AG10803 (cell line): ENCODE measurements around the gene PLAGL2.

Experiments
- DNase-seq: peaks from one replicate; pipeline ENCODE4 v3.0.0; 2010; ENCODE audit warnings: low read depth
- H3K4me3 ChIP-seq: 2 replicates; pipeline ENCODE4 v1.5.1; 2011; ENCODE audit warnings: mild to moderate bottlenecking, low read length, control low read depth
- CTCF ChIP-seq: conservative IDR thresholded peaks from 2 replicates; pipeline ENCODE4 v1.5.1; 2011; ENCODE audit warnings: mild to moderate bottlenecking, low read length, control low read depth, inconsistent platforms

PLAGL2 gene

DNA sequence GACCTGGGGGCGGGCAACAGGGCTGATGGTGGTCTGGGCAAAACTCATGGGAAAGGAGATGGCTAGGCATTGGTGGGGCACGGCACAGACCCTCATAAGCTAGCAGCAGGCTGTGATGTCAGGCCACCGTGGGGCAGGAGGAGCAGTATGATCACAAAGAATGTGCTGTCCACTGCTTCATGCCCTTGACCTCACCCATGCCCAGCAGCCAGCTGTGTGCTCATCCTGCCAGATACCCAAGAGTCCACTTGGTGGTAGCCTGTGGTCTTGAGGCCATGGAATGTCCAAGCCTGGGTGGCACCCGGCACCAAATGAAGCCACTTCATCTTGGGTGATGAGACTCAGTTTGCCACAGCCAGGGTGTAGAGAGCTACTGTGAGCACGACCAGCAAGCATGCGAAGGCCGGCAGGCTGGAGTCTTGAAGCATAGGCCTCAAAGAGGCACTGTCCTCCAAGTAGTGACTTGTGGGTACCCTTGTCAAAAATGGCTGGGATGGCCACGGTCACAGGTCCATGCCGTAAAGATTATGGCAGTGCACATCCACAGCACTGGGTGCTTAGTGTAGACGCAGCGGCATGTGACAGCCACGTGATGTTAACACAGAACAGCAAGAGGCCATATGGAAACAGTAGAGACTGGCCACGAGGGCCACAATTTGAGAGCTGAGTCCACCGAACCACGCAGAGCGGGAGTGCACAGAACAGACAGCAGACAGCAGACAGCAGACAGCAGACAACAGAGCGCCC is 19.0 kb downstream of the PLAGL2 start:
- no peak overlapping the region for H3K4me3 ChIP-seq
- TF ChIP-seq CTCF, result no peak
- DNase-seq, result no peak

- no peak for DNase-seq
- no peak overlapping the region for H3K4me3 ChIP-seq
- no peak for TF ChIP-seq CTCF
These were observed 21.0 kb downstream of the PLAGL2 start for GRCh38 chr20:32186506-32186905.

DNA sequence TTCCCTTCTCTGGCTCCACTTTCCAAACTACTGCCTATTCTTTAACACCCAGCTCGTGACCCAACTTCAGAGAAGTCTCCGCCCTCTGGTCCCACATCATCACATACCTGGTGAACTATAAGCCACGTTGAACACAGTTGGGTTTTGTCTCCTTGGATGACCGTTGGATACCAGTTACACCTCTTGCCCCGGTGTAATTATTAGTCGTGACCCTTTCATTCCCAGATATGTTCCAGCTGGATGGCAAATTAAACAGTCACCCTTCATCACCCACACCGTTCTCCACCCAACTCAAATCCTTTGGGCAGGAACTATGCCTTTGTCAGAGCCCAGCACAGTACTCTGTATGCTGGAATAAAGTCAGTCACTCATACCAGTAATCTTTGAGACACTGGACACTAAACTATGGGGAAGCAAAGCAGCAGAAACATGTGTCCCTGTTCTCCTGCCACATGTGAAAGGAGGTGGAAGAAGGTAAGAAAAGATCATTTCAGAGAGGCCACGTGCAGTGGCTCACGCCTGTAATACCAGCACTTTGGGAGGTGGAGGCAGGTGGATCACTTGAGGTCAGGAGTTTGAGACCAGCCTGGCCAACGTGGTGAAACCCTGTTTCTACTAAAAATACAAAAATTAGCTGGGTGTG is 22.5 kb downstream of the PLAGL2 start:
- no peak overlapping the region for H3K4me3 ChIP-seq
- no peak for TF ChIP-seq CTCF
- no peak for DNase-seq

GRCh38 chr20:32183947-32184635 is 23.5 kb downstream of the PLAGL2 start:
- TF ChIP-seq CTCF, result no peak
- DNase-seq, result no peak
- no peak overlapping the region for H3K4me3 ChIP-seq

DNA sequence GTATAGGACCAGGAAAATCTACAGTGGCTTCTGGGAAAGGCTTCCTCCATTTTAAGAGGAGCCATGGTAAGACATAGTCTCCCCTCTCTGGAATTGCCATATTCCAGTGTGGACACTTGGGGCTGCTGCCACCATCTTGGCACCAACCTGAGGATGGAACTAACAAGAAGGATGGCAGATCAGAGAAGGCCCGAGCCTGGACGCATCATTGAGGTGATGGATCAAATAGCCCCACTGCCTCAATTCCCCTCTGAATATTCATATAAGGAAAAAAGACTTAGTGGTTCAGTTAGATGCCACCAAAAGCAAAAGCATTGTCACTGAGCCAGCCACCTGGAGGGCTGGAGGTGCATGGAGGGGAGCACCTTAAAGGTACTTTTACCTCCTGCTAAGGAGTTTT is 25.9 kb downstream of the PLAGL2 start:
- no peak for TF ChIP-seq CTCF
- no peak overlapping the region for H3K4me3 ChIP-seq
- no peak for DNase-seq

DNA sequence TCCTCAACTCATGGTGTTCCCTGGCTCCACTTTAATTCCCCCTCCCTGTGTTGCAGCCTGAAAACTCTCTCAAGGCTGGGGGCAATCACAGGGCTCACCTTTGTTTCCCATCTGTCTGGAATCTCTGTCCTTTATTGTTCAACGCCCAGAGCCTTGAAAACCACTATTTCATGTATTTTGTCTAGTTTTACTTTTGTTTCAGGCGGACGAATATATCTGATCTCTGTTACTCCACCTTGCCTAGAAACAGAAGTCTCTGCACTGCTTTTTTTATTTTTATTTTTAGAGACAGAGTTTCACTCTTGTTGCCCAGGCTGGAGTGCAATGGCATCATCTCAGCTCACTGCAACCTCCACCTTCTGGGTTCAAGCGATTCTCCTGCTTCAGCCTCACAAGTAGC is 27.6 kb downstream of the PLAGL2 start:
- DNase-seq, result no peak
- TF ChIP-seq CTCF, result no peak
- no peak overlapping the region for H3K4me3 ChIP-seq
